NCI-H1105 (cell line): ENCODE data around the gene C3orf20.
"Not testable (repeated sequence)": the region's sequence is repeated elsewhere in the genome, so short reads cannot be mapped to it uniquely, and the experiment has no call there.

ENCODE experiments used
- DNase-seq: peaks from one replicate; lab custom pipeline; 2025; lab: John Stamatoyannopoulos, UW

C3orf20 gene

DNA sequence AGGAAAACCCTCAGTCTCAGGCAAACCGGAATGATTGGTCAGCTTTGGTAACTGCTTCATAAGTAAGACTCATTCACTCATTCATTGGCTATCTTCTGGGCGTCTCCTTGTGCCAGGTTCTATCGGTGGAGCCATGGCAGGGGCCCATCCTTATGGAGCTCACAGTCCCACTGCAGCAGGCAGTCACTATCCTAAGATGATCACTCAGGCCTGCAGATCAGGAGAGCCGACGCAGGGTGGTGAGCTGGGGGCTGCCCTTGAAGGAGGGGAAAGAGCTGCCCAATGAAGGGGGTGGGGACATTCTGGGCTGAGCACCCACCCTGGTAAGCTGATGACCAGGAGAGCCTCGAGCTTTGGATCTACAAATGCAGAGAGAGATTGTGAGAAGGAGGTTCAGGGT, 123.3 kb downstream of the C3orf20 start:
- DNase-seq: no peak

GRCh38 chr3:14799146-14799545, 124.2 kb downstream of the C3orf20 start:
- DNase-seq: no peak

GRCh38 chr3:14801031-14801430, 126.1 kb downstream of the C3orf20 start:
- DNase-seq: no peak

DNA sequence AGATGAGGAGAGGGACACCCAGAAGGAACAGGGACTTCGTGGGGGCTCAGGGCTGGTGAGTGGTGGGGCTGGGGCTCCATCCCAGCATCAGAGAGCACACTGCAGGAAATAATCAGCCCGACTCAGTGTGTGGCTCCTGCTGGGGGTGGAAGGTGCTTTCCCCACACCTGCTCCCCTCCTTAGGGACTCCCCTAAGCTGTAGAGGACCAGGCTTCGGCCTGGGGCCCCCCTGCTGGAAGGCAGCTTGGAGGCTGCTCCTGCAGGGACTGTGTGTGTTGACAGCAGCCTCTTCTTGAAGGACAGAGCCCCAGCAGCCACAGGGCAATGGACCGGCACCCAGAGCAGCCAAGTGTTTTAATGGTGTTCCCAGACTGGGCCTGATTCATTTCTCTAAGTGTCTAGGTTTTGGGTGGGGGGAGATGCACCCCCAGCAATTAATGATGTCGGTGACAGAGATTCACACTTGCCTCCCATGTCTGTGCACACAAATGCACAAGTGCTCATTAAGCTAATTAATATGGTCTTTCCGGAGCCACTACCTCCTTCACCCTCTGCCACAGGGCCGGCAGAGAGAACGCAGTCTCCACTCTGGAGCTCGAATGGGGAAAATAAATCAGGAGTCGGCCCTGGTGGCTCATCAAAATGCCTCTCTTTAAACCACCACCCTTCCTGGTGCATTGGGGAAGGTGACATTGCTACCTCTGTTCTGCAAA, 126.9 kb downstream of the C3orf20 start:
- no peak for DNase-seq

DNA sequence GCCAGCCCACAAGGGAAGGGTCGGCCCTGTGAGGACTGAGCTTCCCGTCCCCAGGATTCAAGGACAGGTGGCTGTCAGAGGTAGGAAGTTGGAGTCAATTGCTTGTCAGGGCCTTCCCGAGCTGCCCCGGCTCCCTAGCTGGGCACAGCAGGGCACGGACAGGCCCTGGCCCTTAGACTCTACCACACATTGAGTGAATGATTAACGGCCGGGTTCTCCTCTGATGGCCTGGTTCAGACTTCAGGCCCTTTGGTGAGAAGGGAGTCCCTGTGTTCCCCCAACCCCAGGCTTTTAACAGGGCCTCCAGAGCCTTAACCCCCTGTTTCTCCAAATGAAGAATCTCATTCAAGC, 127.4 kb downstream of the C3orf20 start:
- no peak for DNase-seq

GRCh38 chr3:14803101-14803980, 128.4 kb downstream of the C3orf20 start:
- DNase-seq: no peak

DNA sequence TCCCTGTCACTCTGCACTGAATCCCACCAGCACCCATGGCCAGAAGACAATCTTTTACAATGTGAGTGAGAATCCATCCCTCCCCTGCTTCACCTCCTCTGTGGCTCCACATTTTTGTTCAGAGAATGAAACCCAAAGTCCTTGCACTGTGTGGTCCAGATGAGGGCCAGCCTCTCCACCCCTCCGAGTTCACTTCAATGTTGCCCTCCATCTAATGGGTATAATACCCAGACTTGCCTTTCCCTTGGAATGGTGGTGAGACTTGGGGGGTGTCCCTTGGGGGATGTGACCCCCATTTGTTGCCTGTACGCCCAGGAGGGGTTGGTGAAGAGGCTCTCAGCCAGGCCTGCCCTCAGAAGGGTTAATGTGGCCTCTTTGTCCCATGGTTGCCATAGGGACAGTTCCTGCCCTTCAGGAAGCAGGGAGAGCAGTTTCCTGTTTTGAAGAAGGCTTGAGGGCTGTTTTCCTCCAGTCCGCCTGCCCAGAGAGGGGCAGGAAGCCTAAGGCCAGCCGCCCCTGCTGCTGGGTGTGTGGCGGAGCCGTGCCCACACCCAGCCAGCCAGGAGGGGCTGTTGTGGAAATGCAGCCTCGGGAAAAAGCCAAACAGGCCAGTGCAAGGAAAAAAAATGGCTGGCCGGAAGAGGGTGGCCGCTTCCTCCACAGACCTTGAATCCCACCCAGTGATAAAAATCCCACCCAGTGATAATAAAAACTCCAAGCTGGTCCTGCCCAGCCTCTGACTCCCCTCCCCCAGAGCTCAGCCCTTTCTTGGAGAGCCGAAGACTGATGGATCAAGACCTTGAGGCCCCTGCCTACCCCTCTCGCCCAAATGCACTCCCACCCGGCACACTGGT, 129.3 kb downstream of the C3orf20 start:
- no peak for DNase-seq

- DNase-seq: no peak
Observed at GRCh38 chr3:14804835-14805780, 130.2 kb downstream of the C3orf20 start.

GRCh38 chr3:14805961-14806537, 131.1 kb downstream of the C3orf20 start:
- DNase-seq: no peak

DNA sequence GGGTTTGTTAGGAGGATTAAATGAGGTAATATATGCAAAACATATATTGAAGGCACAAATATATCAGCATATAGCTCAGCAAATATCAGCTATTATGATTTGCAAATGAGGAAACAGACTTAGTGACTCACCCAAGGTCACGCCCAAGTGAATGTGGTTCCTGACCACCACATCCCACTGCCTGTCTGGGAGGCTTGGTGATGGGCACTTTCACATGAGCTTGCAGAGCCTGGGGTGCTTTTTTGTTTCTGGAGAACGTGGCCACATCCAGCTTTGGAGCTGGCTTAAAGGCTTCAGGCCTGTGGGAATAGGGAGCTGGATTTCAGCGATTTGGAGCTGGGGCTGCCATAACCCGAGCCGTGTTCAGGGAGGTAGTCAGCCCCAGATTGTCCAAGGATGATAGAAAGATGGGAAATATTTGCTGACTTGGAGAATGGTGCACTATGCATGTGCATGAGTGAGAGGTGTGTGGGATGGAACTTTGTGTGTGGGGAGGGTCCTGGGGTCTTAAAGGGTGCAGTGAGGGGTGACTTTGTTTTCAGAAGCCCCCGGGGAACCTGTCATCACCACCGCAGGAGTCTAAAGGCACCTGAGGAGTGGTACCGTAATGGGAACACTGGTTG, 131.8 kb downstream of the C3orf20 start:
- no peak for DNase-seq

DNA sequence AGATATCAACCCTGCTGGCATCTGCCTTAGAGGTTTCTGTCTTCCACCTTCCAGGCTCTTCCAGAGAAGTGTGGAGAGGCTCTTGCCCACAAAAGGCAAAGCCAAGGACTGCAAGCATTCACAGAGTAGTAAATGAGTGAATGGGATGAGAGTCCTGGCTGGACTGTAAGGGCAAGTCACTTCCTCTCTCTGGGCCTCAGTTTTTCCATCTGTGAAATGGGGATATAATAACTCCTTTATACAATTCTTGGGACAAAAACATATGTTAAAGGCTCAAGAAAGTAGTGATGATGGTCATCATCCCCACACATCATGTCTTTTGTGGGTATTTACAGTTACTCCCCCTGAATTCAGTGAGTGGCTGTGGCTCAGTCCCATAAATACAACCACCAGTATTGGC, 133.1 kb downstream of the C3orf20 start:
- no peak for DNase-seq

- DNase-seq: no peak
Observed at GRCh38 chr3:14808502-14809266, 133.7 kb downstream of the C3orf20 start.

- not testable (repeated sequence) for DNase-seq
Observed at GRCh38 chr3:14809611-14810010, 134.7 kb downstream of the C3orf20 start.

GRCh38 chr3:14810070-14810791, 135.3 kb downstream of the C3orf20 start:
- DNase-seq: peak; percentile 6

DNA sequence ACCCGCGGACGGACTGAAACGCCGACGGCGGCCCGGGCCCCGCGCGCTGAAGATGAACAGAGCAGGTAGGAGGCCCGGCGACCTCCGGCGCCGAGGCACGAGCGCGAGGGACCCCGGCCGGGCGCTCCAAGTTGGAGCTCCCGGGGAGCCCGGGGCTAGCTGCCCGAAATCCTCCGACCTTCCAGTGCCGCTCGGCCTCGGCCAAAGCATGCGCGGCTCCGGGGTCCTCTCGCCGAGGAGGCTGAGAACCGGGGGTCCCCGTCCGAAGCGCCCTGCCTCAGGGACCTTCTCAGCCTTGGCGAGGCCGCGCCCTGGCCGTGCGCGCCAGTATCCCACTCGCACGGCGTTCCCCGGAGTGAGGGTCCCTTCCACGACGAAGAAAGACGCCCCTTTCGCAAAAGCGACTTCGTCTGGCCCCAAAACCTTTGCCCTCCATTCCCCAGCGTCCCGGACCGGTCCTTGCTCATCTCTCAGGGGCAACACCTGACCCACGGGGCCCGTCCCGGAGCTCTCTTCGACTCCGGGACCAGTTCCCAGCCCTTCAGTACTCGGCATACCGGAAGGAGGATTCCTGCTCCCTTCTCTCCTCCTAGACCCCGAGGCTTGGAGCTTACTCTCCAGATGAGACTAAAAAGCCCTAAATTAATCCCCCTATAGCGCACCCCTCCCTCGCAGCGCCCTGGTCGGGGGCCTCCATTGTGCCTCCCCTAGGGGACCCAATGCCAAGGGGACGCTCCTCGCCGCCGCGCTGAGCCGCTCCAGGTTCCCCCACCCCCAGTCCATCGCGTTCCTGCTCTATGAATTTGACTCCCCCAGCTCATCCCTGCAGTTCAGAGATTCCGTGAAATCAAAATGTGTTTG, 136.1 kb downstream of the C3orf20 start:
- DNase-seq: no peak

DNA sequence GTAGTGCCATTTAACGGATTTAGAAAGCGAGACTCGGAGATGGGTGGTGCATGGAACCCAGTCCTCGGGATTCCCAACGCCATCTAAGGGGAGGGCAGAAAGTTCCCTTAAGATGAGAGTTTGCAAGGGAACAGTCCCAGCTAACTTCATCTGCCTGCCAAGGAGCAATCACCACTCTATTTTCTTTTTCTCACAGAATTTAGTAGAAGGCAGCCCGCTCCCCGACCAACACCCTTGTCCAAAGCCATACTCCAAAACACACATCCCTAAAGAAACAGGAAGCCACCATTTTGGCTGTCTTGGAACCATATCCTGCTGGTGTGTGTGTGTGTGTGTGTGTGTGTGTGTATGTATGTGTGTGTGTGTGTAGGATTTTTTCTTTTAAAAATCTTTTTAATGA, 136.7 kb downstream of the C3orf20 start:
- DNase-seq: no peak

DNA sequence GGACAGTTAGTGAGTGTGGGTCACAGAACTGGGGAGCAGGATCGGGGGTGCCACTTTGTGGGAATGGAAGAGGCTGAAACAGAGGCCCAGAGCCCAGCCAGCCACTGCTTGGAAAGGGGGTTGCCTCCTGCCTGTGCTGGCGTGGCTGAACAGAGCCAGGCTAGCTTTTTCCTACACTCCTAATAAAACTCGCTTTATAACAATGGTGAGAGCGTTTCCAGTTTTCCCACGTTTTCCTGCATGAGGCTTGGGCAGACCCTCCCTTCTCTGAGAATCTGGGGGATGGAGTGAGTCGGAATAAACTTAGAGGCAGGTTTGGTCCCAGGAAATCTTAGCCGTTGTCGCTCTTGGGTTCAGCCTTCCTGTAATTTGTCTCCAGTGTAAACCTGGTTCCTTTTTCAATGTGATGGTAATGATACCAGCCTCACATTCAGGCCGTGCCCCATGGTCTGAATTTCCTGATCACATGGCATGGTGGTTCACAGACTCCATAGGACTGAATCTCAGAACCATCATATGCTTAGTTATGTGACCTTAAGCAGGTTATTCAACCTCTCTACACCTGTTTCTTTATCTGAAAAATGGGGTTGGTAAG, 137.4 kb downstream of the C3orf20 start:
- DNase-seq: no peak

GRCh38 chr3:14814411-14814871, 139.5 kb downstream of the C3orf20 start:
- no peak for DNase-seq
